H7 (cell line): ENCODE measurements around the gene RIC8B. TPM values are rescaled to one million over a fixed set of nuclear protein-coding genes. Genes with fewer than 3 reads are reported as not detected.

ENCODE experiments used
- DNase-seq: peaks from one replicate; pipeline ENCODE4 v3.0.0; 2012
- H3K27me3 ChIP-seq: 2 replicates; pipeline ENCODE4 v1.6.0; 2011; ENCODE audit warnings: mild to moderate bottlenecking, low read length; ENCODE audit not compliant: control insufficient read depth, insufficient read depth
- H3K36me3 ChIP-seq: replicated peaks from 2 replicates; pipeline ENCODE4 v1.5.1; 2011; ENCODE audit warnings: low read length; ENCODE audit not compliant: control insufficient read depth, insufficient read depth
- H3K4me3 ChIP-seq: 2 replicates; pipeline ENCODE4 v1.5.1; 2011; ENCODE audit warnings: low read depth, mild to moderate bottlenecking, control low read depth, low read length, moderate library complexity; ENCODE audit not compliant: insufficient read depth
- total RNA-seq: library from RNA; depleted of rRNA; stranded (reverse); fragments of >200 nt; shearing (Covaris generic); gene quantifications from 2 replicates; pipeline ENCODE4 v1.2.3, GENCODE V29; 2014

Gene RIC8B
- total RNA-seq, 1 experiment from 2014 or later: 10.7 TPM

DNA sequence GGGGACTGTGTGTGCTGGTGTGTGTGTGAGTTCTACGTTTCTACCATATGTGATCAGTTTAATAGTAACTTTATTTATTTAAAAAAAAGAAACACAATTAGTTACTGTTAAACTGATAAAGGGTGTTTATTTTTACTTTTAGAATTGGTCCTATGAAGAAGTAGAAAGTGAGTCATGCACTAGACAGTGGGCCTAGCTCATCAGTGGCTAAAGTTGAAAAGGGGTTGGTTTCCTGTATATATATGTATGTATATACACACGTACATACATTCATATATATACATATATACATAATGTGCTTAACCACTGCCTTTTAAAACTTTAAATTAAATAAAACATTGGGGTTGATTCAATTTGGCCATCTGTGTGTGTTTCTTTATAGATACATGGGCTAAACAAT is 112.5 kb downstream of the RIC8B start:
- H3K27me3 ChIP-seq: no peaks in the 10 kb centered on the region
- peaks cover 6% of the 10 kb centered on the region; the same call in 1 of the 2 replicates for H3K36me3 ChIP-seq
- H3K4me3 ChIP-seq: no peak overlapping the region
- DNase-seq: no peak

DNA sequence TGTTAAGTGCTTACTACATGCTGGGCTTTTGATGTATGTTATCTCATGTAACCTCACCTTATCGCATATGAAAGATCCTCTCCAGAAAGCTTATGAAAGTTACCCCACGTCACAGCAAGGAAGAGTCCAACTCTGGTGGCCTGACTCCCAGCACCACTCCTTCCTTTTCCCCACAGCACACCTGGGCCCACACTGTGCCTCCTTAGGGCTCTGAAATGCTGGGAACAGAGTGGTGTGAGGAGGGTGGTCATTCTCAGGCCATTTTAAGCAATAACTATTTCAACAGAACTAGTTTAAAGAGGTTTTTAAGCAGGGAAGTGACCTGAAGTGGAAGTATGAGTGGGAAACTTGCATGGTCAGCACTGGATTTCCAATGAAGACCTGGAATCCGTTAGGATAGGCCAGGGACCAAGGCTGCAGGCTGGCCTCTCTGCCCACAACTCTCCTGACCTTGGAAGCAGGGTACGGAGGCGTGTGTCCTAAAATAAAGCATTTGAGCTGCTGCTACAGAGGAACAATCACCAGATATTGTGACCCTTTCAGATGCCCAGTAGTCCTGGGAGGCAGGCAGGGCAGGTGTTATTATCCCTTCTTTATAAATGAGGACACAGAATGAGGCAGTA is 114.0 kb downstream of the RIC8B start:
- peaks cover 6% of the 10 kb centered on the region; the same call in 1 of the 2 replicates for H3K36me3 ChIP-seq
- no peak overlapping the region for H3K4me3 ChIP-seq
- DNase-seq: no peak
- H3K27me3 ChIP-seq: no peaks in the 10 kb centered on the region

DNA sequence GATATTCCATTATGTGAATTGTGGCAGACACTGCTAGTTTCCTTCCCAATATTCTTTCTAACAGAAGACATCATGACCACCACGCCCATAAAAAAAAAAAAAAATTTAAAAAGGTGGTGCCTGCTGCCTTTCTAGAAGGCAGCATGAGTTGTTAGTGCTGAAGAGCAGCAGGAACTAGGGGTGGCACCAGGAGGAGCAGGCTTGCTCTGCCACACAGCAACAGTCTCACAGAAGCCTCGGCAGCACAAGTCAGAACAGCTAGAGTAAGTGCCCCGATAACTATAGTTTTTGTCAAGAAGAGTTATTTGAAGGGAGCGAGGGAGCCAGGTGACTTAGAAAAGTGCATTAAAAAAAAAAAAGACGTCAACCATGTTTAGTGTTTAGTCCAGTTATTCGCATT is 114.8 kb downstream of the RIC8B start:
- Histone ChIP-seq H3K36me3 (peaks cover 4% of the 10 kb centered on the region; the same call in 1 of the 2 replicates), H3K4me3 (no peak overlapping the region), H3K27me3 (no peaks in the 10 kb centered on the region)
- no peak for DNase-seq

DNA sequence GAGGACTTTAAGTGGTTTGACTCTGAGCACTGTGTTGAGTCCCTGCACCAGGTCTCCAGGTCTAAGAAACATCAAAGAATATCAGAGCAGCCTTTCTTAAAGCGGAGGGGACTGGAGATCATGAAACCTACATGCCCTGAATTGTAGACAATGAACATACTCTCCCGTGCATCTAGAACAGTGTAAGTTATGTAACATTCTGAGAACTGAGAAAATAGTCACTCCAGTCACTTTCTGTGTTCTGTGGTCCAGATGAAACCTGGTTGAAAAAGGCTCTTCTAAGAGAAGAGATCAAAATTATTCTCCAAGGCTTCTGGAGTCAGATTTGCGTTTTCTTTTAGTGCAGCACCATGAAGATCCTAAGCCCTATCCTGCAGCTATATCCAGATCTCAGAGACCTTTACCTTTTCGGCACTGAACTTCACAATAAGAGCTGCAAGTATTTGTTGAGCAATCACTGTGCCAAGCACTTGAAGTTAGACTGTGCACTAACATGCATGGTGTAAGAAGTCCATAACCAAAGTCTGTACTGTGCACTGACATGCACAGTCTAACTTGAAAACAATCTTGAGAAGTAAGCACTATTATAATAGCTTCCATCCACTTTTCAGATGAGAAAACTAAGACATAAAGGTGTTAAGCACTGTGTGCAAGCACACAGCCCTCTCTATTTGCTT is 115.6 kb downstream of the RIC8B start:
- H3K4me3 ChIP-seq: no peak overlapping the region
- no peaks in the 10 kb centered on the region for H3K27me3 ChIP-seq
- H3K36me3 ChIP-seq: peaks cover 4% of the 10 kb centered on the region; the same call in 1 of the 2 replicates
- no peak for DNase-seq

DNA sequence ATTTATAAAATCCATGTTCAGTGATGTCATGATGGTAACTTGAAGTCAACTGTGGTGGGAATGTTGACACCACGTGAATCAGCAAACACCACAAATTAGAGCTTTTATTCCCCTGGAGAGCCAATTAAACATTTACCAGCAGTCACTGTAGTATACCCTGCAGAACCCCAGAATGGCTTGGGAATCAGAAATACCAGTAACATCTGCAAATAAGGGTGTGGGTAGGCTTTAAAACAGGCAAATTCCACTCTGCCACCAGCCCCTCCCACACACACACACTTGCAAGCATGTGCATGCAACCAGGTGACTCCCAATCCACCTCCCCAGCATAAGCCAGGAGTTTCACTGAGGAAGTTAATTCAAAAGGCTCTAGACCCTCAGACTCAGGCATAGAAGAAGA is 117.6 kb downstream of the RIC8B start:
- Histone ChIP-seq H3K36me3 (peaks cover 2% of the 10 kb centered on the region; the same call in 1 of the 2 replicates), H3K27me3 (no peaks in the 10 kb centered on the region), H3K4me3 (no peak overlapping the region)
- DNase-seq: no peak

DNA sequence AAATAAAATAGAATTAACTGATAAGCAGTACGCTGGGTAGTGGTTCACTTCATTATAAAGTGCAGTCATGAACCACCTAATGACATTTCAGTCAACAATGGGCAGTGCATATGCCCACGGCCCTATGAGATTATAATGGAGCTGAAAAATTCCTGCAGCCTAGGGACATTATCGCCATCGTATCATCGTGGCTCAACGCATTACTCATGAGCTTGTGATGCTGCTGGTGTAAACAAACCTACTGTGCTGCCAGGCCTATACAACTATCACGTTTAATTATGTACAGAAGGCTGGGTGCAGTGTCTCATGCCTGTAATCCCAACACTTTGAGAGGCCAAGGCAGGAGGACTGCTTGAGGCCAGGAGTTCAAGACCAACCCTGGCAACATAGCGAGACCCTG is 119.0 kb downstream of the RIC8B start:
- Histone ChIP-seq H3K36me3 (no peaks in the 10 kb centered on the region), H3K4me3 (no peak overlapping the region), H3K27me3 (no peaks in the 10 kb centered on the region)
- no peak for DNase-seq

DNA sequence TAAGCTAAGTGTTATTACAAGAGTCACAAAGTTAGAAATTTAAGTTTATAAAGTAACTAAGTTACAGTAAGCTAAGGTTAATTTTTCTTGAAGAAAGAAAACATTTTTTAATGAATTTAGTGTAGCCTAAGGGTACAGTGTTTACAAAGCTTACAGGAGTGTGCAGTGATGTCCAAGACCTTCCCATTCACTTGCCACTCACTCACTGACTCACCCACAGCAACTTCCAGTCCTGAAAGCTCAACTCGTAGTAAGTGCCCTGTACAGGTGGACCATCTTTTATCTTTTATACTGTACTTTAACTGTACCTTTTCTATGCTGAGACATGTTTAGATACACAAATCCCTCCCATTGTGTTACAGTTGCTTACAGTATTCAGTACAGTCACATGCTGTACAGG is 120.3 kb downstream of the RIC8B start:
- no peak overlapping the region for H3K4me3 ChIP-seq
- DNase-seq: no peak
- H3K27me3 ChIP-seq: no peaks in the 10 kb centered on the region
- H3K36me3 ChIP-seq: no peaks in the 10 kb centered on the region

DNA sequence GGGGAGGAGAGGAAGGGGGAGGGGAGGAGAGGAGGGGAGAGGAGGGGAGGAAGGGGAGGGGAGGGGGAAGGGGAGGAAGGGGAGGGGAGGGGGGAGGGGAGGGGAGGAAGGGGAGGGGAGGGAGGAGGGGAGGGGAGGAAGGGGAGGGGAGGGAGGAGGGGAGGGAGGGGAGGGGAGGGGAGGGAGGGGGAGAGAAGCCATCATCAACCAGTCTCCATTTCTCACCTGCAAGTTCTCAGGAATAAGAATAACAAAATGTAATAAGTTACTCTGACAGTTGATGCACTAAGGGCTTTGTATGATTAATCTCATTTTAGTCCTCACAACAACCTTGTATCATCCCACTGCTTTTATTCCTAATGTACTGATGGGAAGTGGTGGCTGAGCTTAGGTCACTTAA is 122.1 kb downstream of the RIC8B start:
- H3K27me3 ChIP-seq: no peaks in the 10 kb centered on the region
- no peak overlapping the region for H3K4me3 ChIP-seq
- no peaks in the 10 kb centered on the region for H3K36me3 ChIP-seq
- DNase-seq: no peak

DNA sequence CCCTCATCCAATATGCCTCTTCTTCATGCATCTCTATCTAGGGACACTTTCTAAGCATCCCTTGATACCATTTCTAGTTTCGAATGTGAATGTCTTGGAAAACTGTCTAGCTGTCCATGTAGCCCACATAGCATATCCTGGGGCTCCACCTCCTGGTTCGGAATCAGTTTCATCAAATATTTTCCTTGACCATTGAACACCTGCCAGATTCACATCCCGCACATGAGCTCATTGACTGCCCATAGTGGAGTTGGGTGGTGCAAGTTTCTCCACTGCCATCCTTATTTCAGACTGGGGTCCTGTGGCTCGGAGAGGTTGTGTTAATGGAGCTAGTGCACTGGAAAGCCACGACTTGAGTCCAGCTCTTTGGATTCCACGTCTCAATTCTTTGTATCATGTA is 122.6 kb downstream of the RIC8B start:
- peaks cover 1% of the 10 kb centered on the region for H3K27me3 ChIP-seq
- DNase-seq: no peak
- no peaks in the 10 kb centered on the region for H3K36me3 ChIP-seq
- H3K4me3 ChIP-seq: no peak overlapping the region

DNA sequence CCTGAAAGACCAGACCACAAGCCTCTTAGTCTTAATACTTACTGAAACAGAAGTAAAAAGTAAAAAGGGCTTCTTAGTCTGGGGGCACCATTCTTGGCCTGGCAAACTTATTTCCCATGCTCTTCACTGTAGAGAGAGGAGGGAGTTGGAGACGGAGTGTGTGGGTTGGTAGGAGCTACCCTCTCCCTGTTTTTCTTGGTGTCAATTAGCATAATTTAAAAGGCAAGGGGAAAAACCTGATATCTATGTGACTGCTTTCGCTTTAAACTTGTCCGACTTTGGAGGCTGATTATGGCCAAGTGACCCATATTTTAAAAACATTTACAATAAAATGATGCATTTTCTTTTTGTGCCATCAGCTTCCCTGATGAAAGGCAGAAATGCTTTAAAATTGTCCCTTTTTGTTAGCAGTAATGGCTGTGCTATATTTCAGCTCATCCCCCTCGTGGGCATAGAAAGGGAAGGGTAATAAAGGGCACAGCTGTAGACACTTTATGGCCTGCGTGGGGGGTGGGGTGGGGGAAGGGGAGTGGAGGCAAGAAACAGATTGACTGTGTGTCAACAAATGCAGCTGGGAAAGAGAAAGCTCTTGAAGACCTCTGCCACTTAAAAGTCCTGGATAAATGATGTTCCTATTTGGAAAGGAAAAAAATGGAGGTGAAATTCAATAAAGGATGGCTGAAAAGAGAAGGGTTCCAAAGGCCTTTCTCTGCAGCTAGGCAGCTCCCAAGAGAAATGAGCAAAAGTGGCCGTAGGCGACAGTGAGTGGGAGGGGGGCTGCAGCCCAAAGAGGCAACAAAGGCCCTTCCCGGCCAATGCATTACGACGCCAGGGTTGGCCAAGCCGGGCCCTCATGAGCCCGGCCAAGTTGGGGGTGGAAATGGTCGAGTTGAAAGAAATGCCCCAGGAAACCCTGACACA is 123.8 kb downstream of the RIC8B start:
- peak; percentile 38 for DNase-seq
- peaks cover 11% of the 10 kb centered on the region for H3K27me3 ChIP-seq
- no peak overlapping the region for H3K4me3 ChIP-seq
- no peaks in the 10 kb centered on the region for H3K36me3 ChIP-seq

DNA sequence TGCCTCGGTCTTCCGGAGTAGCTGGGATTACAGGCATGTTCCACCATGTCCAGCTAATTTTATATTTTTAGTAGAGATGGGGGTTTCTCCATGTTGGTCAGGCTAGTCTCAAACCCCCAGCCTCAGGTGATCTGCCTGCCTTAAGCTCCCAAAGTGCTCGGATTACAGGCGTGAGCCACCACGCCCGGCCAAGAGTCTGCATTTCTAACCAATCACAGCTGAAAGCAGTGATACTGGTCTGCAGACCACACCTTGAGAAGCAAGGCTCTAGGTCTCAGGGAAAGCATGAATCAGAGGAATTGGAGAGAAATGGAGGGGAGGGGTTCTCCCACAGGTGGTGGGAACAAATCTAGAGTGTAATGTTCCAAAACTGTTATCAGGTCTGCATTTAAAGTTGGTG is 126.1 kb downstream of the RIC8B start:
- Histone ChIP-seq H3K27me3 (peaks cover 13% of the 10 kb centered on the region), H3K4me3 (no peak overlapping the region), H3K36me3 (no peaks in the 10 kb centered on the region)
- no peak for DNase-seq

DNA sequence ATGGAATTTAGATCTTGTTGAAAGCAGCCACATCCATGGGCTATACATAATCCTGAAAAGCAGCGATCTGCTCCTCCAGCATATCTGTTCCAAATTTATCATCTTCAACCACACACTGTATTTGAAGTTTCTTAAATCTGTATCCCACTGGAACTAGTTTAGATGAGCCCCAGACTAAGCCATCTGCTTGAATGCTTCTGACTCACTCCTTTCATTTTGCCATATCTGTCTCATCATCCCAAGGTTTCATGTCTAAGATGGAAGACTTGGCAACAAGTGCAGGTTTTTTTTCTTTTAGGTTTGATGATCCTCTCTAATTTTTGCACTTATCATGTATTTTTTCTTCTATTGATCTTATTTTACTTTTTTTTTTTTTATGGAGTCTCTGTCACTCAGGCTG is 126.8 kb downstream of the RIC8B start:
- Histone ChIP-seq H3K36me3 (no peaks in the 10 kb centered on the region), H3K27me3 (peaks cover 13% of the 10 kb centered on the region), H3K4me3 (no peak overlapping the region)
- DNase-seq: no peak

DNA sequence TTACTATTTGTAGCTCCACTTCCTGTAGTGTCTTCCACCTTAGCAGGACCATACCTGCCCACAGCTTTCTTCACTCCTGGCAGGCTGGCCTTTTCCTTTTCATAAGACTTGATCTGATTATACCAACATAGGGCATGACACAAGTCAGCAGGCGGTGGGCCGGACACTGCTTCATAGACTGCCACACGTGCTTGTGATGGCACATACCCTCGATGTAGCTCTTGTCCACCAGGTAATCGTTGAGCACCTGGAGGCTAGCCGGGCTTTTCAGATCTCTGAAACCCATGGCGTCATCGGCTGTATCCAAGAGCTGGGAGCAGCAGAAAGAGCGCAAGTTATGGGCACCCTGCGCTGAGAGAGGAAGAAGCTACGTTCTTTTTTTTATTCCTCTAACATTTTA is 127.6 kb downstream of the RIC8B start:
- no peak for DNase-seq
- Histone ChIP-seq H3K27me3 (peaks cover 13% of the 10 kb centered on the region), H3K36me3 (no peaks in the 10 kb centered on the region), H3K4me3 (no peak overlapping the region)

DNA sequence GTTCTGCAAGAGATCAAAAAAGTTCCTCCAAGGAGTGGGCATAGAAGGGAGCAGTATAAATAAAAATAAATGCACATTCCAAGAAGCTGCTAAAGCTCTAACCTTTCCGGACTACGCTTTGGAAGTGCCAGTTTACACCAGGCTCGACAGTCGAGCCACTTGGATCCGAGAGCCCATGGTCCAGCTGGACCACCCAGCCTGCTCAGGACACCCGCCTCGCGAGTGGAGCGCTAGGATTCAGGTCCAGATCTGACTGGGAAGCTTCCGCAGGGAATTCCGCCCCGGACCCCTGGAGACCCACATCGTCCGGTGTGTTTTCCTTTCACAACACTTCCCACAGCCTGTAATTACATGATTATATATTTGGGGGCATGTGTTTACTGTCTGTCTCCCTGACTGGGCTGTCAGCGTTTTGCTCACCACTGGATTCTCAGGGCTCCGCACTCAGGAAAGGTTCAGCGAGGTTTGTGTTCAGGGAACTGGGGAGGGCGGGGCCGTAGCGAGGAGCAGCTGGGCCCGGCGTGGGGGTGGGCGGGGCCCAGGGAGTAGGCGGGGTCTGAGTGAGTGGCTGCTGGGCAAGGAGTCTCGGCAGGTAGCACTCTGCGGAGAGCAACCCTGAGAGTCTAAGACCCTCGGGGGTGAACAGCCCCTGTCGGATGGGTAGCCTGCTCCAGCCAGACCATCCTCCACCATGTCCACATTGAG is 128.9 kb downstream of the RIC8B start:
- Histone ChIP-seq H3K36me3 (no peaks in the 10 kb centered on the region), H3K27me3 (peaks cover 13% of the 10 kb centered on the region), H3K4me3 (peak overlapping the region; percentile 49)
- peak; percentile 95 for DNase-seq
